Activated naive CD4-positive, alpha-beta T cell treated with anti-CD3 and anti-CD28 coated beads, Interleukin-2, amount 50 U/mL, for 16 hours (primary cell): ENCODE measurements around the gene AGAP3.
A peak's percentile ranks its signal among the peaks of the same experiment; 100 is the strongest.

Experiments
- DNase-seq: peaks from one replicate; pipeline ENCODE4 v3.0.0-alpha.2; 2020

Gene AGAP3

DNA sequence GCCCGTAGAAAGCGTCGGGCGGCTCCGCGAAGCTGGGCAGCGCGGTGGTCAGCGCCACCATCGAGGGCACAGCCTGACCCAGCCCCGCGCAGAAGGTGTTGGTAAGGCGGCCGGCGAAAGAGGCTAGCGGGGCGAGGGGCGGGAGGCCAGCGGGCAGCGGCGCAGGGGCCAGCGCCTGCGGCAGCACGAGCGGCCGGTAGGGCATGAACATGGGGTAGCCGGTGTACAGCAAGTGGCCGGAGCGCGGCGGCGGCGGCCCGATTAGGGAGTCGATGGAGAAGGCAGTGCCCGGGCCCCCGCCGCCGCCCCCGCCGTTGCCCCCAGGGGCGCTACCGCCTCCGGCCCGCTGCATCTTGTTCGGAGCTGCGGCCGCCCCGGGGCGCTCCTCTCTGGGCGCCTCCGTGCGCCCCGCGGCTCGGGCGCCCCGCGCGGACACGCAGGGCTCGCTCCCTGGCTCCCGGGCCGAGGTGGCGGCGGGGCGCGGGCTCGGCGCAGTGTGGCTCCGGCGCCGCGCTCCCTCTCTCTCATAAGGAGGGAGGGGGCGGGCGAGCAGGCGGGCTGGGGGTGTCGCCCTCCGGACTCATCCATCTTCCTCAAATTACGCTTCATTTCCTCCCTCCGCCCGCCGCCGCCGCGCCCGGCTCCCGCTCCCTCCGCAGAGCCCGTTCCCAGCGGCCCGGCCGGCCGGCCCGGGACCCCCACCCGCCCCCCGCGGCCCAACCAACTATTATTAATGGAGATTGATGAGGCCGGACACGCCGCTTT, 81.1 kb downstream of the AGAP3 start, which contains the start of gene GBX1:
GBX1 (minus strand) TSS at position 498 of the 765 bp plus-strand sequence; CDS start at position 352, 146 bp downstream.
- peak; percentile 24 for DNase-seq

DNA sequence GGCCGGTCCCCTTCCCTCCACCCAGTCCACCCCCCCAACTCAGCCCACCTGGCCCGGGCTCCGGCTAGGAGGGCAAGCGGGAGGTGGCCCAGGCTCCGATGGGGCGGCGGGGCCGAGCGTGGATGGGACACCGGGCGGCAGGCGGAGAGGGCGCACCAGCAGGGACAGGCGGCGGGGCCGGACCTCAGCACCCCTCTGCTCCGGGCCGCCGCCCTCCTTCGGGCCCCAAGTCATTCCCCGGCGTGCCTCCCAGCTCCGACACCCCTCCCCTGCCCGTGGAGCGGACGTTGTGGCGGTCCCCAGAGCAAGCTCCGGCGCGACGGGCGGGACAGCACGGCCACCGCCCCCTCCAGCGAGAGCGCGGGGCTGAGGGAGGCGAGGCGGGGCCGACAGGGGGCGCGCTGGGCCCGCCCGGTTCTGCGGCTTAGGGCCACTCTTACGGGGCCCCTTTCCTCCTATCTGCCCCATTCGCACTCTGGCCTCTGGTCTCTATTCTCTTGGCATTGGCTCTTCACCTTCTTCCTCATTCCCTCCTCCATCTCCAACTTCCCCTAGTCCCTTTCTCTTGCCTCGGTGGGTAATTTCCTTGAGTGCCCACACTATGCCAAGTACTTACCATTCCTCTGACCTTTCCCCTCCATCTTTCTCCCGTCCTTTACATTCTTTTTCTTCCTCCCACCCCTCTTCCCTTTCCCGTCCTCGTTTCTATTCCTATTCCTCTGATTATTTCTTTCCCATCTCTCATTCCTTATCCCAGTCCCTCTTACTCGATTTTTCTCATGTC, 81.9 kb downstream of the AGAP3 start:
- DNase-seq, result peak; percentile 69

DNA sequence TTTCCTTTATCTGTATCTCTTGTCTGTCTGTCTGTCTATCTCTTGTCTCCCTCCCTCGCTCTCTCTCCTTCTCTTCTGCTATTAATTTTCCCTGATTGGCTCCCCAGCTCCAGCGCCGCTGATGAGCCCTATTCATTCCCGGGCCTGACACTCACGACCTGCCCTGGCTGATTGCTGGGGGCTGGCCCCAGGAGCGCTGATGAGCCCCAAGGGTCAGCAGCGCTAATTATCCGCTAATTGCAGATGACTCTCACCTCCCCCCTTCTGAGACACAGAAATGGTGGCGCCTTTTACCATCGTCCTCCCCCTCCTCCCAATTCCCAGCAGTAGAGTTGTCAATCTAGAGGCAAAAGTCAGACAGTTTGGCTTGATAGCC, 82.5 kb downstream of the AGAP3 start:
- DNase-seq, result no peak

GRCh38 chr7:151172273-151173141, 86.2 kb downstream of the AGAP3 start:
- peak; percentile 74 for DNase-seq

- no peak for DNase-seq
Observed at GRCh38 chr7:151173386-151174245, 87.3 kb downstream of the AGAP3 start.

GRCh38 chr7:151174246-151175046, 88.2 kb downstream of the AGAP3 start:
- peak; percentile 31 for DNase-seq

DNA sequence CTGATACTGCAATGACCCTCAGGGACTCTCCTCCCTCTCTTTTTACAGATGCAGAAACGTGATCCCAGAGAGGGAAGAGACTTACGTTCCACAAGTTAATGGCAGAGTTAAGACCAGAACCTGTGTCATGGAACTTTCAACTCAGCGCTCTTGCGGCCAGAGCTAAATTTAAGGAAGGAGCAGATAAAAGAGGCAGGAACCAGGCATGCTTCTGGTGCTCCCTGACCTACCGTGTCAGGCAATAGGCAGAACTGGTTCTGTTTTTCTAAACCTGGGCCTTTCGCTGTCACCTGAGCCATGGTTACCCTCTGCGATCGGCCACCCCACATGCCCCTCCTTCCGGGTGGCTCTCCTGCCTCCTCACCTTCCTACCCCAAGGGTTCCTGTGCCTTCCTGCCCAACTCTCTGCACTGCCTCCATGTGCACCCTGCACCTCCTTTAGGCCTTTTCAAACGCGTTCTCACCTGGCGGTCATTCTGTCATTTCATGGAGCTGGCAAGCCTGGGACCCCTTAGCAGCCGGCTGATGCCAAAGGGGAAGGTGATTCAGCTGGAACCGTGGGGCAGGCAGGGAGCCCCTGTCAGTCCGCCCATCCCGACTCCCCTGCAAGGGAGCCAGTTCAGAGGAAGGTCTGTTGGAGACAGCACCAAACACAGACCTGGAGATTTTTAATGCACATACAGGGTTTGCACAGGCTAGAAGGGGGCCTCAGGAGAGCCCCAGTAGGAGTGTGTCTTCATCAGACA, 88.9 kb downstream of the AGAP3 start:
- no peak for DNase-seq

- no peak for DNase-seq
Observed at GRCh38 chr7:151175793-151176311, 89.6 kb downstream of the AGAP3 start.

DNA sequence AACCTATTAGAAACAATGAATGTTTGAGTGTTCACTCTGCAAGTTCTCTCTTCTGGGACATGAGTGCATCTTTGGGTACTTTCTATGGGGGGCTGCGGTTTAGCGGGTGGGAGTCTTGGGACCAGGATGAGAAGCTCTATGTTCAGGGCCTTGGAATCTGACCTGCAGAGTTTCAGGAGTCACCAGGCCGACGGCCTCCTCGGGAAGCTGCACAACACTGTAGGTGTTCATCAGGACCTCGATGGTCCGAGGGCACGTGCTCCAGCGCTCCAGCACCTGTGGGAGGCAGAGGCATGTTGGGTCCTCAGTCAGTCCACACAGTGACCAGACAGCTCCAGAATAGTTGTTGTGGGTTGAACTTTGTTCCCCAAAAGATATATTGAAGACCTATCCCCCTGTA, 90.1 kb downstream of the AGAP3 start:
- no peak for DNase-seq

- no peak for DNase-seq
Observed at GRCh38 chr7:151177310-151177709, 91.0 kb downstream of the AGAP3 start.

DNA sequence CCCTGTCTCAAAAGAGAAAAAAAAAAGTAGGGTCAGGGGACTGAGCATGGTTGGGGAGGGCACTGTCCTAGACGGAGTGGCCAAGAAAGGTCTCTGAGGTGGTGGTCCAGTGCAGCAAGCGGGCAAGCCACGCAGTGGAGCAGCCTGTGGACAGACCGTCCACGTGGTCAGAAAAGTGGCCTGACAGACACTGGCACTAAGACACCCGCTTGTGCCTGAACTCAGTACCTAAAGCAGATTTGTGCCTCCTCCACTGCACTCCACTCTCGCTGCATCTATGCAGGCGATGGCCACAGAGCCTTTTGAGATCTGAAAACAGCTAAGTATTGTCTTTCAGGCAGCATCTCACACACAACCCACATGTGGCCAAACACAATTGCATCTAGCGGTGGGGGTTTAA, 92.0 kb downstream of the AGAP3 start:
- no peak for DNase-seq

DNA sequence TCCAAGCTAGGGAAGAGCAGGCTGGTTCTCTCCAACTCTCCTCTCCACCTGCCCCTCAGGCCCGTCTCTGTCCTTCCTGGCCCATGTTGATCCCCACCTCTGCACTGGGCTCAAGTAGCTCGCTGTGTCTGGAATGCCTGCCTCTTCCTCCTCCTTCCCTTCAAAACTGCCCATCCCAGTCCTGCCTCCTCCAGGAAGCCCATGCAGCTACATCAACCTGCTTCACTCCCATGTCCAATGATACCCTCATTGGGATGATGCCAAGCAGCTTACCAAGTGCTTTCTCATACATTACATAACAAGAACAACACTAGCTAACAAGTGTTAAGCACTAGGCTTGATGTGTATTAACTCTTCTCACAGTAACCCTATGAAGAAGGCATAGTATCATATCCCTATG, 92.6 kb downstream of the AGAP3 start:
- no peak for DNase-seq

- no peak for DNase-seq
Observed at GRCh38 chr7:151179287-151179860, 93.1 kb downstream of the AGAP3 start.

DNA sequence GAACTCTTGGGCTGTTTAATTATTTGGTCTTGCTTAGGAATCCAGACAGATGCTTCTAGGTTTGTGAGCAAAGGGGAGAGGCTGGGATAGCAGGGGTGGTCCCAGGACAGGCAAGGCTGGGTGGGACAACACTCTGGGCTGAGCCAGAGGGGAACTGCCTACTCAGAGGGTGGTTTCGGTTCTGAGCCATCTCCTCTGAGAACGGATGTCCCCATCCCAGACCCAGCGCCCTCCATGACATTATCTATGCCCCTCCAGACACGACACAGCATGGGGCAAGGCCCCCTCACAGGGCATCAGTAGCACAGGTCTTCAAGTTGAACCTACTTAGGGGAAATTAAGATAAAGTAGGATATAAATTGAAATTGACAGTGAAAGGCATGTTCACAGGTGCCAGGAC, 93.7 kb downstream of the AGAP3 start:
- DNase-seq, result no peak

GRCh38 chr7:151181011-151181431, 94.7 kb downstream of the AGAP3 start:
- DNase-seq, result no peak

- no peak for DNase-seq
Observed at GRCh38 chr7:151185762-151186639, 99.7 kb downstream of the AGAP3 start.

DNA sequence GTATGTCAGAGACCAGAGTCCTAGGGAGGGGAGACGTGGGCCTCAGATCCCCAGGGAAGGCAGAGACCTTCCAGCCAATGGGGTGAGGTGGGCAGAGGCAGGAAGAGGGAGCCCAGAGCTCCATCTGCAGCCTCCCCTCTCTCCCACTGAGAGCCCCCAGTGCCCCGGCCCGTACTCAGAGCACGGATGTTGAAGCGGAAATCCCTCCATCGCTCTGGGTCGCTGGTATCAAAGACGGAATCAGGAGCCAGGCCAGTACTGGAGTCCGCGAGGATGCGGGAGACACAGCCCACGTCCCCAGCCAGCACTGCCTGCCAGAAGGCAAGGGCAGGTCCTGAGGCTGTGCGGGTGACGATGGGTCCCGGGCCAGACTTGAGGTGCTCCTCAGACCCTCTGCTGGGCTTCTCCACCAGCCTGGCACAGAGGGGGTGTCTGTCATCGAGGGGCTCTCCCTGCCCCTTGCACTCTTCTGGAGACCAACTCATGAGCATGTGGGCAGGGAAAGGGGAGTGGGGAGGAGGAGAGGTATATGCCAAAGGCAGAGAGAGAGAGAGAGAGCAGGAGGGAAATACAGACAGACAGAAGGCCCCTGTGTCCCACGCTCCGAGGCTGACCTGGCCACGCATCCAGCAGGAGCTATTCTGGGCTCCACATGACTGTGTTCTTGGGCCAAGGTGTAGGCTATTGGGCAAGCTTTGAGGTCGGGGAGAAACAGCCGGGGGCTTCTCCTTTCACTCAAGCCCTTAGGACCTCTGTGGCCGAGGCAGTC, 100.5 kb downstream of the AGAP3 start, which contains the start of gene ASB10:
ASB10 (minus strand) TSS at position 611 of the 769 bp plus-strand sequence; CDS start at position 491, 120 bp downstream.
- DNase-seq, result no peak
